TTC549 (cell line): ENCODE measurements around the gene UPF1.
"Not testable (repeated sequence)": the region's sequence is repeated elsewhere in the genome, so short reads cannot be mapped to it uniquely, and the experiment has no call there.

ENCODE experiments used
- FAIRE-seq: peaks from 2 replicates; lab custom pipeline; 2012; peaks lifted over from hg19 to GRCh38; lab: Jason Lieb, UNC

Gene UPF1

GRCh38 chr19:18799389-18799970 lies 32.3 kb upstream of the UPF1 start:
- FAIRE-seq: no peak

- no peak for FAIRE-seq
Observed at GRCh38 chr19:18800079-18800478, 31.7 kb upstream of the UPF1 start.

GRCh38 chr19:18800636-18801035 lies 31.1 kb upstream of the UPF1 start:
- no peak for FAIRE-seq

DNA sequence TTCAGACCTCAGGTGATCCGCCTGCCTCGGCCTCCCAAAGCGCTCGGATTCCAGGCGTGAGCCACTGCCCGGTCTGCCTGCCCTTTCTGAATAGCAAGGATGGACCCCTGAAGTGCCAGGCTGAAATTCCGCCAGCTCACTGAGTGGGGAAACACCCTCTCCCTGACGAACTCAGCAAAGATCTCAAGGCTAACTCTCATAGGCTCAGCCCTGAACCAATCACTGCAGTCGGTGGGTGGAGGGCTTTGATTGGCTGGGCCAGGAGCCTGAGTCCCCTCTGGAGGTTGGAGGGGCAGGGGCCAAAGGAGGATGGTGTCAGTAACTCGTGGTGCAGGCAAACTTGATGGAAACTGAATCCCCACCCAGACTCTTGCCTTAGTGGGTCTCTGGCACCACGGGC lies 29.4 kb upstream of the UPF1 start:
- no peak for FAIRE-seq

DNA sequence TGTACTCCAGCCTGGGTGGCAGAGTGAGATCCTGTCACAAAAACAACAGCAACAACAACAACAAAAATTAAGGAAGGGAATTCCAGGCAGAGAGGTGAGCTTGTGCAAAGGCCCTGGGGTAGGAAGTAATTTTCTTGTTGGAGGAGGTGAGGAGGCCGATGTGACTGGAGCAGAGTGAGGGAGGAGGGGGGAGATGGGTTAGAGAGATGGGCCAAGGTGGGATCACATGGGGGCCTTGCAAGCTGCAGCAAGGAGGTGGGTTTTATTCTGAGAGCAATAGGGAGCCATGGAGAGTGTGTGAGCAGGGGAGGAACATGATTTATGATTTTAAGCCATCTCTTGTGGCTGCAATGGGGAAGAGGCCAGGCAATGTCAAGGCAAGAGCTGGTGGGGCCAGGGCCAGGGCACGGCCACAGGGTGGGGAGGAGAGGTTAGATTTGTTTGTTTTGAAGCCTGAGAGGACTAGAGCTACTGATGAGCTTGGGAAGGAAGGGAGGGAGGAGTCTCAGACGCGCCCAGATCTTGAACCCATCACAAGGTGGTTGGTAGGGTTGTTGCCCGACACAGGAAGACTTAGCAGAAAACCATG lies 28.1 kb upstream of the UPF1 start:
- no peak for FAIRE-seq

GRCh38 chr19:18804139-18804601 lies 27.6 kb upstream of the UPF1 start:
- no peak for FAIRE-seq

DNA sequence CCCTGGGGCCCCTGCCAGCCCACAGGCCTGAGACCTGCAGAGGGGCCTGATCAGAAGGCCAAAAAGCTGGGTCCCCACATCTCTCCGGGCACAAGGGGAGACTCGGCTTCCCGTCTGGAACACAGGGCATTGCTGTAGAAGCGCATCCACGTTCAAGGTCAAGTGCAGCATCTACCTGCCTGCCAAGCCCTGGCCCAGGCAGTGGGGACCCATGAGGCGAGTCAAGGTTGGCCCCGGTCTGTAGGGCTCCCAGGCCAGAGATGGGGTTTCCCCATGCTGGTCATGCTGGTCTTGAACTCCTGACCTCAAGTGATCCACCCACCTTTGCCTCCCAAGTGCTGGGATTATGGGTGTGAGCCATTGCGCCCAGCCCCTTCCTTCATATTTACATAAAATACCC lies 27.1 kb upstream of the UPF1 start:
- FAIRE-seq: no peak

DNA sequence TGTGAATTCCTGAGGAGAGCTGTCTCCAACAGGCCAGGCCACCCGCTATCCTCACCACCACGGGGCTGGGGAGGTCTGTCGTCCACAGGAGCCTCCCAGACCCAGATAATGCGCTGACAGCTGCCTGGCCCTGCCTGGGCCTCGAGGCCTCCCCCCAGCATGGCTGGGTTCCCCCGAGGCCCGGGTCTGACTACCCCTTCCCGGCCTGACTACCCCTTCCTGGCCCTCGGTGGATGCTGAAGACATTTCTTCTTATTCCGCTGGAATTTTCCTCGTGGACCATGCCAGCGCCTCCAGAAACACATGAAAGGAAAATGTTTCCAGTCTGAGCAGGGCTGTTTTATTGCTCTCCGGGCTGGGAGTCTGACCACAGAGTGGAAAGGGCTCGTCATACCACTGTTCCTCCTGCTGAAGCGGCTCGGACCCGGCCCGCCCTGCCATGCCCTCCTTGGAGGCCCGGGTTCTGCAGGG lies 23.9 kb upstream of the UPF1 start:
- FAIRE-seq: no peak

DNA sequence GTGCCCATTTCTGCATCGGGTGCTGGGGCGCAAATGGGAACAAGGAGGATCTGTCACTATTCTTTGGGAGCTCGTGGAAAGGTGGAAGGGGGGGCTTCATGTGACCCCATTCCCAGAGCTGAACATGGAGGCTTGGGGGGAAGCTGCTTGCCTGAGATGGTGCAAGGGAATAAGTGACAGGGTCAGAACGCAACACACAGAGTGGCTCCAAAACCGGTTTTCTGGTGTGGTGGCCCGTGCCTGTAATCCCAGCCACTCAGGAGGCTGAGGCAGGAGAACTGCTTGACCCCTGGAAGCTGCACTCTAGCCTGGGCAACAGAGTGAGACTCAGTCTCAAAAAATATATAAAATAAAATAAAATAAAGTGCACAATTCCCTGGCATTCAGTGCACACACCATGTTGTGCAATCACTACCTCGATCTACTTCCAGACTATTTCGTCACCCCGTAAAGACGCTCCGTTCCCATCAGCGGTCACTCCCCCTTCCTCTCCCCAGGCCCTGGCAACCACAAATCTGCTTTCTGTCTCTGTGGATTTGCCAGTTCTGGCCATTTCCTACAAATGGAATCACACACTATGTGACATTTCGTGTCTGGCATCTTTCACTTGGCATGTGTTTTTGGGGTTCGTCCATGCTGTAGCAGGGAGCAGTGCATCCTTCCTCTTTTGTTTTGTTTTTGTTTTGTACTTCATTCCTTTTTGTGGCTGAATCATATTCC lies 22.4 kb upstream of the UPF1 start:
- no peak for FAIRE-seq

GRCh38 chr19:18811638-18812037 lies 20.1 kb upstream of the UPF1 start:
- FAIRE-seq: not testable (repeated sequence)

GRCh38 chr19:18814063-18814462 lies 17.7 kb upstream of the UPF1 start:
- no peak for FAIRE-seq

DNA sequence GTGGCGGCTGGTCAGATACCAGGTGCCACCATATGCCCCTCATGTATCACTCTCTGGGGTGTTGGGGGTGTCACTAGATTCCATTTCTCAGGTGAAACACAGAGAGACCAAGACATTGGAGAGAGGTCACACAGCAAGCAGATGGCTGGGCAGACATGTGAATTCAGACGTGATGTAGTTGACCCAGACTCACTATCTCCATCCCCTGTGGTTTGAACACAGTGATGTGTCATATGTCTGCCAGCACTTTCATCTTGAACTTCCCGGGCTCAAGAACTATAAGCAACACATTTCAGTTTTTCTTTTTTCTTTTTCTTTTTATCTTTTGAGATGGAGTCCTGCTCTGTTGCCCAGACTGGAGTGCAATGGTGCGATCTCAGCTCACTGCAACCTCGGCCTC lies 16.1 kb upstream of the UPF1 start:
- no peak for FAIRE-seq

DNA sequence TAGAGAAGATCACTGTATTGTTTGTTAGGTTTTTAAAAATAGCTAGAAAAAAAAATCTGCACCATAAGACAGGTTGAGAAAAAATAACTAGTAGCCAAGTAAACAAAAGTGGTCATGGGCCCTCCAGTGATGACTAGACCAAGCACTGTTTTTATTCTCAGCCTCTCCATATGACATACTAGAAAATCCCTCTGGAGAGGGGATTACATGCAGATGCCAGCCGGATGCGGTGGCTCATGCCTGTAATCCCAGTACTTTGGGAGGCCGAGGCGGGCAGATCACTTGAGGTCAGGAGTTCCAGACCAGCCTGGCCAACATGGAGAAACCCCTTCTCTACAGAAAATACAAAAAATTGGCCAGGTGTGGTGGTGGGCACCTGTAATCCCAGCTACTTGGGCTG lies 15.1 kb upstream of the UPF1 start:
- FAIRE-seq: not testable (repeated sequence)

DNA sequence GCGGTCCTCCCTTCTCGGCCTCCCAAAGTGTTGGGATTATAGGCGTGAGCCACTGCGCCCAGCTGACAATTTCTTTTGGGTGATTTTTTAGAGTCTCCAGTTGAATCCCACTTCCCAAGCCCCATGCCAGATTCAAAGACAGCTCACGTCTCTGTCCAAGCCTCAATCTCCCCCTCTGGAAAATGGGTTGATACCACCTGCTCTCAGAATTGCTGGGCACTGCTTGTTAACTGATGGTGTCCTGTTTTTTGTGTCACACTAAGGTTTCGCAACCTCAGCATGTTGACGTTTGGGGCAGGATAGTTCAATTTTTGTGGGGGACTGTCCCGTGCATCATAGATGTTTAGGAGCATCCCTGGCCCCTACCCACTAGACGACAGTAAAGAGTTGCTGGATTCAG lies 14.2 kb upstream of the UPF1 start:
- no peak for FAIRE-seq

DNA sequence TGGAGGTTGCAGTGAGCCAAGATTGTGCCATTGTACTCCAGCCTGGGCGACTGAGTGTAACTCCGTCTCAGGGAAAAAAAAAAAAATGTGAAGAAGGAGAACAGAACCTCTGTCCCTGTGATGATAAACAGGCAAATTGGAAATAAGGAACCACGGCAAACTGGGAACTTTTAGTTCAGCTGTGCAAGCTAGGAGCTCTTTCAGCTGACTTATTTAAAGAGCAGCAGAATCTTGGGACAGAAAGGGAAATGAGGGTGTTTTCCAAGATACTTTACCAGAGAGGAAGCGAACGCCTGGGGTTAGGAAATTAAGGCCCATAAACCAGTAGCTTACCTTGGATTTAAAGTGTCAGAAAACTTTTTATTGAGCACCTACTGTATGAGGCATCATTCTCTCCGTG lies 3.0 kb upstream of the UPF1 start:
- FAIRE-seq: no peak

GRCh38 chr19:18830488-18830887 lies 1.3 kb upstream of the UPF1 start:
- FAIRE-seq: no peak

GRCh38 chr19:18832306-18833140 lies 764 bp downstream of the UPF1 start:
- no peak for FAIRE-seq

DNA sequence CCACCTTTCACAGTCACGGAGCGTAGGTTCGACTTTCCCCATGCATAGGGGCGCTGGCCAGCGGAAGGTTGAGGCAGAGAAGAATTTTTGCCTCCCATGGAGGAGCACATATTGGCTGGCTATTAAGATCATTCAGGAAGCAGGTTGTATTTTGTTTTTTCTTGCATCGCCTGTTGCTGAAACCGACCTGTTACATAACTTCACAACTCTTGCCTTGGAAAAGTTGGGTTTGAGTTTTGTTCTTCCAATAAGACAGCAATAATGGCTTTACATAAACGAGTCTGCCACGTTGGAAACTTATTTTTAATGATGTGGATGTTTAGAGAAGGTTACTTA lies 1.4 kb downstream of the UPF1 start:
- no peak for FAIRE-seq

GRCh38 chr19:18833849-18834643 lies 2.3 kb downstream of the UPF1 start:
- no peak for FAIRE-seq

GRCh38 chr19:18834644-18834984 lies 2.9 kb downstream of the UPF1 start:
- FAIRE-seq: no peak

GRCh38 chr19:18839465-18840287 lies 7.9 kb downstream of the UPF1 start:
- FAIRE-seq: no peak
